OCI-LY1 (cell line): ENCODE measurements around the gene CACNA1D.
"Not testable (repeated sequence)": the region's sequence is repeated elsewhere in the genome, so short reads cannot be mapped to it uniquely, and the experiment has no call there.

Source experiments
- H2AFZ ChIP-seq: fragments of 200-600 bp; sonication (generic), shearing (Covaris generic); 2 replicates; pipeline ENCODE4 v1.6.0; 2014; ENCODE audit warnings: antibody characterized with exemption, mild to moderate bottlenecking, low read length
- H3F3A ChIP-seq: fragments of 200-600 bp; sonication (generic), shearing (Covaris generic); 2 replicates; pipeline ENCODE4 v1.6.0; 2014; ENCODE audit warnings: mild to moderate bottlenecking, antibody characterized with exemption, low read length, moderate library complexity; ENCODE audit not compliant: insufficient read depth
- H3K27ac ChIP-seq: fragments of 200-600 bp; sonication (generic); 2 replicates; pipeline ENCODE4 v1.5.1; 2014; ENCODE audit warnings: low read length, mixed run types, mild to moderate bottlenecking, low read depth; ENCODE audit not compliant: poor library complexity, severe bottlenecking
- H3K27me3 ChIP-seq: fragments of 200-600 bp; sonication (generic); 2 replicates; pipeline ENCODE4 v1.6.0; 2014; ENCODE audit warnings: antibody characterized with exemption, mild to moderate bottlenecking, low read length, moderate library complexity; ENCODE audit not compliant: insufficient read depth
- H3K36me3 ChIP-seq: fragments of 200-600 bp; sonication (generic); 2 replicates; pipeline ENCODE4 v1.6.1; 2014; ENCODE audit warnings: mild to moderate bottlenecking, antibody characterized with exemption, low read length, moderate library complexity, mixed read lengths; ENCODE audit not compliant: insufficient read depth
- H3K4me1 ChIP-seq: fragments of 200-600 bp; sonication (generic); 2 replicates; pipeline ENCODE4 v1.5.1; 2014; ENCODE audit warnings: mild to moderate bottlenecking, low read length, moderate library complexity; ENCODE audit not compliant: insufficient read depth, severe bottlenecking
- H3K4me2 ChIP-seq: fragments of 200-600 bp; sonication (generic), shearing (Covaris generic); 2 replicates; pipeline ENCODE4 v1.6.1; 2014; ENCODE audit warnings: low read length
- H3K4me3 ChIP-seq: fragments of 200-600 bp; sonication (generic); 2 replicates; pipeline ENCODE4 v1.5.1; 2014; ENCODE audit warnings: low read length, low read depth, mild to moderate bottlenecking, mixed read lengths; ENCODE audit not compliant: poor library complexity, severe bottlenecking
- H3K79me2 ChIP-seq: fragments of 200-600 bp; shearing (Covaris generic); 2 replicates; pipeline ENCODE4 v1.6.1; 2016; ENCODE audit warnings: mixed run types, low read length, mixed read lengths; ENCODE audit not compliant: insufficient read depth
- H3K9ac ChIP-seq: fragments of 200-600 bp; sonication (generic), shearing (Covaris generic); 2 replicates; pipeline ENCODE4 v1.6.1; 2014; ENCODE audit warnings: mild to moderate bottlenecking, low read length, mixed read lengths
- H3K9me2 ChIP-seq: fragments of 200-600 bp; sonication (generic), shearing (Covaris generic); 2 replicates; pipeline ENCODE4 v1.6.1; 2014; ENCODE audit warnings: low read depth, mild to moderate bottlenecking, low read length, mixed read lengths
- H3K9me3 ChIP-seq: fragments of 200-600 bp; shearing (Covaris generic); 2 replicates; pipeline ENCODE4 v1.6.1; 2014; ENCODE audit warnings: low read length, mixed read lengths
- H4K20me1 ChIP-seq: fragments of 200-600 bp; sonication (generic), shearing (Covaris generic); 2 replicates; pipeline ENCODE4 v1.6.0; 2016; ENCODE audit warnings: mild to moderate bottlenecking, low read length; ENCODE audit not compliant: insufficient read depth
- EZH2 ChIP-seq: fragments of 200-600 bp; sonication (generic), shearing (Covaris generic); IDR thresholded peaks from 2 replicates; pipeline ENCODE4 v1.8.0; 2017; ENCODE audit warnings: borderline replicate concordance, mixed run types, mild to moderate bottlenecking, antibody characterized with exemption, low read length, moderate library complexity, mixed read lengths
- TF ChIP-seq, protein P1 (sequence below): fragments of 200-600 bp; sonication (generic), shearing (Covaris generic); IDR thresholded peaks from 2 replicates; pipeline ENCODE4 v1.5.1; 2017; ENCODE audit warnings: mild to moderate bottlenecking, antibody characterized with exemption, low read length, moderate library complexity, mixed read lengths

The CACNA1D gene

DNA sequence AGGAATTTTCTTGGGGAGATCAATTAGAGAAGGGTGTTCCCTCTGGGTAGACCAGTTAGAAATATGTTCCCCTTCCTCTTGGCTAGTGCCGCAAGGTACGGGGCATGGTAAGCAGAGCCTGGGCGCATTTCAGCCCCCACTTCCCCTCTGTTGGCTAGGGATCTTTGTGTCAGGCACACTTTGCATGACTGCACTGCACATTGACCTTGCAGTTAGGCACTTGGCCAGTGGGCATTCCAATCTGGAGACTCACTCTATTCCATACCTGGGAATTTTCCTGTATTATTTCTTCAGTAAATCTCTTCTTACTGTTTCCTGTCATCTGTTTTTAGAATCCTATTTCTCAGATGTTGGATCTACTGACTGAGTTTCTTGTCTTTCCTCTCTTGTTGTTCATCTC lies 30.0 kb upstream of the CACNA1D start:
- no peaks in the 10 kb centered on the region for H3K36me3 ChIP-seq
- no peaks in the 10 kb centered on the region for H3F3A ChIP-seq
- H3K79me2 ChIP-seq, result no peaks in the 10 kb centered on the region
- no peak overlapping the region for H3K4me2 ChIP-seq
- H3K9me2 ChIP-seq, result no peaks in the 10 kb centered on the region
- no peak overlapping the region for H2AFZ ChIP-seq
- H4K20me1 ChIP-seq, result no peaks in the 10 kb centered on the region
- no peaks in the 10 kb centered on the region for H3K4me1 ChIP-seq
- no peak overlapping the region for H3K4me3 ChIP-seq
- TF ChIP-seq, protein P1, sequence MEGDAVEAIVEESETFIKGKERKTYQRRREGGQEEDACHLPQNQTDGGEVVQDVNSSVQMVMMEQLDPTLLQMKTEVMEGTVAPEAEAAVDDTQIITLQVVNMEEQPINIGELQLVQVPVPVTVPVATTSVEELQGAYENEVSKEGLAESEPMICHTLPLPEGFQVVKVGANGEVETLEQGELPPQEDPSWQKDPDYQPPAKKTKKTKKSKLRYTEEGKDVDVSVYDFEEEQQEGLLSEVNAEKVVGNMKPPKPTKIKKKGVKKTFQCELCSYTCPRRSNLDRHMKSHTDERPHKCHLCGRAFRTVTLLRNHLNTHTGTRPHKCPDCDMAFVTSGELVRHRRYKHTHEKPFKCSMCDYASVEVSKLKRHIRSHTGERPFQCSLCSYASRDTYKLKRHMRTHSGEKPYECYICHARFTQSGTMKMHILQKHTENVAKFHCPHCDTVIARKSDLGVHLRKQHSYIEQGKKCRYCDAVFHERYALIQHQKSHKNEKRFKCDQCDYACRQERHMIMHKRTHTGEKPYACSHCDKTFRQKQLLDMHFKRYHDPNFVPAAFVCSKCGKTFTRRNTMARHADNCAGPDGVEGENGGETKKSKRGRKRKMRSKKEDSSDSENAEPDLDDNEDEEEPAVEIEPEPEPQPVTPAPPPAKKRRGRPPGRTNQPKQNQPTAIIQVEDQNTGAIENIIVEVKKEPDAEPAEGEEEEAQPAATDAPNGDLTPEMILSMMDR, result no peak
- no peak for TF ChIP-seq EZH2
- H3K9ac ChIP-seq, result no peak overlapping the region
- no peaks in the 10 kb centered on the region for H3K9me3 ChIP-seq
- H3K27me3 ChIP-seq, result no peaks in the 10 kb centered on the region
- no peak overlapping the region for H3K27ac ChIP-seq

DNA sequence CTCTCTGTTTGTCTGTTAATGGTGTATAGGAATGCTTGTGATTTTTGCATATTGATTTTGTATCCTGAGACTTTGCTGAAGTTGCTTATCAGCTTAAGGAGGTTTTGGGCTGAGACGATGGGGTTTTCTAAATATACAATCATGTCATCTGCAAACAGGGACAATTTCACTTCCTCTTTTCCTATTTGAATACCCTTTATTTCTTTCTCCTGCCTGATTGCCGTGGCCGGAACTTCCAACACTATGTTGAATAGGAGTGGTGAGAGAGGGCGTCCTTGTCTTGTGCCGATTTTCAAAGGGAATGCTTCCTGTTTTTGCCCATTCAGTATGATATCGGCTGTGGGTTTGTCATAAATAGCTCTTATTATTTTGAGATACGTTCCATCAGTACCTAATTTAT lies 24.7 kb upstream of the CACNA1D start:
- not testable (repeated sequence) for H3K4me1 ChIP-seq, H3K27me3 ChIP-seq, H4K20me1 ChIP-seq, H3K4me2 ChIP-seq, H3K36me3 ChIP-seq, H2AFZ ChIP-seq, H3K27ac ChIP-seq, H3K9ac ChIP-seq, H3K9me2 ChIP-seq, H3K9me3 ChIP-seq, H3K79me2 ChIP-seq, H3F3A ChIP-seq, H3K4me3 ChIP-seq

DNA sequence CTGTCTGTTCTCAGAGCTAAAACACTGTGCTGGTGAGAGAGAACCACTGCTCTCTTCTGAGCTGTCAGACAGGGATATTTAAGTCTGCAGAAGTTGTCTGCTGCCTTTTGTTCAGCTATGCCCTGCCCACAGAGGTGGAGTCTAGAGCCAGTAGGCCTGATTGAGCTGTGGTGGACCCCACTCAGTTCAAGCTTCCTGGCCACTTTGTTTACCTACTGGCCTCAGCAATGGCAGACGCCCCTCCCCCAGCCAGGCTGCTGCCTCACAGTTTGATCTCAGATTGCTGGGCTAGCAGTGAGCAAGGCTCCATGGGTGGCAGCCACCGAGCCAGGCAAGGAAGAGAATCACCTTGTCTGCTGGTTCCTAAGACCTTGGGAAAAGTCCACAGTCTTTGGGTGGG lies 21.0 kb upstream of the CACNA1D start:
- H3K9me3 ChIP-seq, result no peaks in the 10 kb centered on the region
- H3K36me3 ChIP-seq, result no peaks in the 10 kb centered on the region
- TF ChIP-seq EZH2, result no peak
- TF ChIP-seq, protein P1, result no peak
- H3K4me1 ChIP-seq, result no peaks in the 10 kb centered on the region
- no peak overlapping the region for H3K4me2 ChIP-seq
- no peak overlapping the region for H2AFZ ChIP-seq
- H3K9ac ChIP-seq, result no peak overlapping the region
- H3K79me2 ChIP-seq, result no peaks in the 10 kb centered on the region
- H3F3A ChIP-seq, result no peaks in the 10 kb centered on the region
- H3K27me3 ChIP-seq, result no peaks in the 10 kb centered on the region
- no peaks in the 10 kb centered on the region for H4K20me1 ChIP-seq
- H3K9me2 ChIP-seq, result no peaks in the 10 kb centered on the region
- no peak overlapping the region for H3K27ac ChIP-seq
- H3K4me3 ChIP-seq, result no peak overlapping the region

DNA sequence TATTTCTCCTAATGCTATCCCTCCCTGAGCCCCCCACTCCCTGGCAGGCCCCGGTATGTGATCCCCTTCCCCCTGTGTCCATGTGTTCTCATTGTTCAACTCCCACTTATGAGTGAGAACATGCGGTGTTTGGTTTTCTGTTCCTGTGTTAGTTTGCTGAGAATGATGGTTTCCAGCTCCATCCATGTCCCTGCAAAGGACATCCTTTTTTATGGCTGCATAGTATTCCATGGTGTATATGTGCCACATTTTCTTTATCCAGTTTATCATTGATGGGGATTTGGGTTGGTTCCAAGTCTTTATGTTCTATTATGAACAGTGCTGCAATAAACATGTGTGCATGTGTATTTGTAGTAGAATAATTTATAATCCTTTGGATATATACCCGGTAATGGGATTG lies 18.0 kb upstream of the CACNA1D start:
- not testable (repeated sequence) for H3K27ac ChIP-seq, H3F3A ChIP-seq, H3K9me2 ChIP-seq, H3K4me3 ChIP-seq, H3K4me2 ChIP-seq, H3K36me3 ChIP-seq, H4K20me1 ChIP-seq, H2AFZ ChIP-seq, H3K27me3 ChIP-seq, H3K79me2 ChIP-seq, H3K4me1 ChIP-seq, H3K9ac ChIP-seq, H3K9me3 ChIP-seq

DNA sequence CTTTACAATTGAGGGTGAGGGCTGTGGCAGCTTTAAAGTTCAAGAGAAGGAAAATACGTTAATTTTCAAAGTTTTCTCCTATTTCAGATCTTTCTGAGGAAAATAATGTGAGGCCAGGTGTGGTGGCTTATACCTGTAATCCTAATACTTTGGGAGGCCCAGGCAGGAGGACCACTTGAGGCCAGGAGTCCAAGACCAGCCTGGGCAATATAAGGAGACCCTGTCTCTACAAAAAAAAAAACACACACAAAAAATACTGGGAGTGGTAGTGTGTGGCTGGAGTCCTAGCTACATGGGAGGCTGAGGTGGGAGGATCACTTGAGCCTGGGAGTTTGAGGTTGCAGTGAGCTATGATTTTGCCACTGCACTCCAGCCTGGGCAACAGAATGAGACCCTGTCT lies 16.7 kb upstream of the CACNA1D start:
- not testable (repeated sequence) for H2AFZ ChIP-seq, H3K4me2 ChIP-seq, H3K4me1 ChIP-seq

More for the DNA sequence above, 16.7 kb upstream of the CACNA1D start:
- not testable (repeated sequence) for H3K9me3 ChIP-seq, H3K79me2 ChIP-seq, H3K27ac ChIP-seq, H3K27me3 ChIP-seq, H3K9me2 ChIP-seq, H3K36me3 ChIP-seq, H3F3A ChIP-seq, H4K20me1 ChIP-seq, H3K4me3 ChIP-seq, H3K9ac ChIP-seq
